Activated T-helper 17 cell treated with anti-CD3 and anti-CD28 coated beads, Interleukin-2, amount 50 U/mL, for 72 hours (primary cell): Measurements from ENCODE around the gene WFDC11. TPM values are rescaled to one million over a fixed set of nuclear protein-coding genes. Genes with fewer than 3 reads are reported as not detected.
"Not testable (repeated sequence)": the region's sequence is repeated elsewhere in the genome, so short reads cannot be mapped to it uniquely, and the experiment has no call there.

Experiments used
- ATAC-seq: fragments of 150-1000 bp; cut with Tn5 transposase; replicated peaks from 2 replicates; pipeline ENCODE4 v1.10.0; 2021; ENCODE audit warnings: mild to moderate bottlenecking, moderate library complexity
- H3K27ac Mint-ChIP-seq: one replicate; pipeline ENCODE4 v1.8.0; 2022; ENCODE audit warnings: mixed read lengths
- H3K27me3 Mint-ChIP-seq: one replicate; pipeline ENCODE4 v1.8.0; 2022; ENCODE audit warnings: mixed read lengths
- H3K36me3 Mint-ChIP-seq: one replicate; pipeline ENCODE4 v1.8.0; 2022; ENCODE audit warnings: low read depth, mild to moderate bottlenecking, mixed read lengths
- H3K4me1 Mint-ChIP-seq: one replicate; pipeline ENCODE4 v1.8.0; 2022; ENCODE audit warnings: mixed read lengths
- H3K4me3 Mint-ChIP-seq: one replicate; pipeline ENCODE4 v1.8.0; 2022; ENCODE audit warnings: mild to moderate bottlenecking, mixed read lengths
- H3K9me3 Mint-ChIP-seq: one replicate; pipeline ENCODE4 v1.8.0; 2022; ENCODE audit warnings: mixed read lengths
- total RNA-seq, 2 donors: library from RNA; stranded (reverse); gene quantifications; one replicate each; pipeline ENCODE4 v1.2.3, GENCODE V29; 2022

WFDC11 gene
- total RNA-seq, result not detected

GRCh38 chr20:45670139-45670538 lies at the start of gene WFDC11:
Gene WFDC11, minus strand, starts transcription at chr20:45670239. Its CDS starts 19,639 bp downstream, at chr20:45650600.
- no peak within 1 kb of the TSS for H3K4me3 Mint-ChIP-seq
- H3K27me3 Mint-ChIP-seq, result peaks cover 23% of the 10 kb centered on the region

GRCh38 chr20:45716141-45716688 lies 46.2 kb upstream of the WFDC11 start:
- peaks cover 49% of the 10 kb centered on the region for H3K27me3 Mint-ChIP-seq
- H3K9me3 Mint-ChIP-seq, H3K27ac Mint-ChIP-seq, H3K4me3 Mint-ChIP-seq, H3K36me3 Mint-ChIP-seq, H3K4me1 Mint-ChIP-seq, ATAC-seq: not testable (repeated sequence)

More at GRCh38 chr20:45670139-45670538, at the start of gene WFDC11:
- Mint-ChIP-seq H3K27ac (no peak within 1 kb of the TSS), H3K9me3 (no peaks in the 10 kb centered on the region), H3K36me3 (no peaks in the 10 kb centered on the region), H3K4me1 (no peaks in the 10 kb centered on the region)
- no peak for ATAC-seq

- Mint-ChIP-seq H3K27me3 (peaks cover 28% of the 10 kb centered on the region), H3K4me3 (no peak within 1 kb of the TSS), H3K9me3 (no peaks in the 10 kb centered on the region), H3K36me3 (no peaks in the 10 kb centered on the region), H3K27ac (no peak within 1 kb of the TSS), H3K4me1 (no peaks in the 10 kb centered on the region)
- no peak for ATAC-seq
Observed at GRCh38 chr20:45704969-45705637, 35.1 kb upstream of the WFDC11 start, which contains the start of gene WFDC10B. Gene WFDC10B, minus strand, starts transcription at chr20:45705019. Its CDS starts 19,027 bp downstream, at chr20:45685992.

GRCh38 chr20:45701873-45702272 lies 31.8 kb upstream of the WFDC11 start, which contains the start of gene WFDC13:
Gene WFDC13, plus strand, starts transcription at chr20:45702038. Its CDS starts 86 bp downstream, at chr20:45702124.
- Mint-ChIP-seq H3K36me3 (no peaks in the 10 kb centered on the region), H3K9me3 (no peaks in the 10 kb centered on the region), H3K4me1 (no peaks in the 10 kb centered on the region), H3K4me3 (no peak within 1 kb of the TSS), H3K27me3 (peaks cover 15% of the 10 kb centered on the region), H3K27ac (no peak within 1 kb of the TSS)
- ATAC-seq, result no peak

GRCh38 chr20:45701104-45701503 lies 31.1 kb upstream of the WFDC11 start:
- H3K4me1 Mint-ChIP-seq, result no peaks in the 10 kb centered on the region
- peaks cover 19% of the 10 kb centered on the region for H3K27me3 Mint-ChIP-seq
- H3K27ac Mint-ChIP-seq, result no peak overlapping the region
- H3K9me3 Mint-ChIP-seq, result no peaks in the 10 kb centered on the region
- H3K4me3 Mint-ChIP-seq, result no peak overlapping the region
- ATAC-seq, result no peak
- no peaks in the 10 kb centered on the region for H3K36me3 Mint-ChIP-seq

GRCh38 chr20:45695496-45695895 lies 25.5 kb upstream of the WFDC11 start:
- no peak for ATAC-seq
- Mint-ChIP-seq H3K27ac (no peak overlapping the region), H3K36me3 (no peaks in the 10 kb centered on the region), H3K4me1 (no peaks in the 10 kb centered on the region), H3K4me3 (no peak overlapping the region), H3K9me3 (peaks cover 3% of the 10 kb centered on the region), H3K27me3 (peaks cover 37% of the 10 kb centered on the region)

GRCh38 chr20:45693346-45693745 lies 23.3 kb upstream of the WFDC11 start:
- H3K27ac Mint-ChIP-seq, H3K36me3 Mint-ChIP-seq, H3K9me3 Mint-ChIP-seq, H3K4me3 Mint-ChIP-seq, ATAC-seq, H3K4me1 Mint-ChIP-seq: not testable (repeated sequence)
- H3K27me3 Mint-ChIP-seq, result peaks cover 37% of the 10 kb centered on the region

- ATAC-seq, result no peak
- no peak overlapping the region for H3K27ac Mint-ChIP-seq
- no peaks in the 10 kb centered on the region for H3K36me3 Mint-ChIP-seq
- H3K27me3 Mint-ChIP-seq, result peaks cover 18% of the 10 kb centered on the region
- no peaks in the 10 kb centered on the region for H3K4me1 Mint-ChIP-seq
- H3K9me3 Mint-ChIP-seq, result peaks cover 3% of the 10 kb centered on the region
- no peak overlapping the region for H3K4me3 Mint-ChIP-seq
Observed at GRCh38 chr20:45685896-45686295, 15.9 kb upstream of the WFDC11 start.

- Mint-ChIP-seq H3K9me3 (peaks cover 10% of the 10 kb centered on the region), H3K27me3 (peaks cover 19% of the 10 kb centered on the region), H3K4me1 (no peaks in the 10 kb centered on the region), H3K36me3 (no peaks in the 10 kb centered on the region), H3K4me3 (no peak overlapping the region), H3K27ac (no peak overlapping the region)
- no peak for ATAC-seq
Observed at GRCh38 chr20:45679650-45680049, 9.6 kb upstream of the WFDC11 start.

- H3K4me3 Mint-ChIP-seq, result no peak overlapping the region
- peaks cover 27% of the 10 kb centered on the region for H3K27me3 Mint-ChIP-seq
- H3K4me1 Mint-ChIP-seq, result no peaks in the 10 kb centered on the region
- ATAC-seq, result no peak
- peaks cover 1% of the 10 kb centered on the region for H3K9me3 Mint-ChIP-seq
- H3K27ac Mint-ChIP-seq, result no peak overlapping the region
- H3K36me3 Mint-ChIP-seq, result no peaks in the 10 kb centered on the region
Observed at GRCh38 chr20:45672765-45673164, 2.7 kb upstream of the WFDC11 start.

- H3K36me3 Mint-ChIP-seq, H3K9me3 Mint-ChIP-seq, H3K27ac Mint-ChIP-seq, H3K27me3 Mint-ChIP-seq, ATAC-seq, H3K4me1 Mint-ChIP-seq, H3K4me3 Mint-ChIP-seq: not testable (repeated sequence)
Observed at GRCh38 chr20:45657038-45657437, 13.0 kb downstream of the WFDC11 start.

- not testable (repeated sequence) for H3K9me3 Mint-ChIP-seq
Observed at GRCh38 chr20:45651726-45652125, 18.3 kb downstream of the WFDC11 start.

GRCh38 chr20:45649312-45649863 lies 20.7 kb downstream of the WFDC11 start:
- Mint-ChIP-seq H3K9me3 (no peaks in the 10 kb centered on the region), H3K27me3 (peaks cover 5% of the 10 kb centered on the region), H3K36me3 (no peaks in the 10 kb centered on the region), H3K4me1 (no peaks in the 10 kb centered on the region), H3K27ac (no peak overlapping the region), H3K4me3 (no peak overlapping the region)
- ATAC-seq, result no peak

More at GRCh38 chr20:45651726-45652125, 18.3 kb downstream of the WFDC11 start:
- not testable (repeated sequence) for H3K4me3 Mint-ChIP-seq, H3K27ac Mint-ChIP-seq, ATAC-seq, H3K36me3 Mint-ChIP-seq, H3K27me3 Mint-ChIP-seq, H3K4me1 Mint-ChIP-seq

- Mint-ChIP-seq H3K9me3 (no peaks in the 10 kb centered on the region), H3K4me3 (no peak overlapping the region), H3K36me3 (no peaks in the 10 kb centered on the region), H3K27ac (no peak overlapping the region), H3K27me3 (peaks cover 7% of the 10 kb centered on the region), H3K4me1 (no peaks in the 10 kb centered on the region)
- no peak for ATAC-seq
Observed at GRCh38 chr20:45647441-45648050, 22.5 kb downstream of the WFDC11 start.

- H3K4me3 Mint-ChIP-seq, result no peak overlapping the region
- no peaks in the 10 kb centered on the region for H3K9me3 Mint-ChIP-seq
- H3K4me1 Mint-ChIP-seq, result no peaks in the 10 kb centered on the region
- ATAC-seq, result no peak
- H3K36me3 Mint-ChIP-seq, result no peaks in the 10 kb centered on the region
- peaks cover 12% of the 10 kb centered on the region for H3K27me3 Mint-ChIP-seq
- H3K27ac Mint-ChIP-seq, result no peak overlapping the region
Observed at GRCh38 chr20:45646875-45647274, 23.2 kb downstream of the WFDC11 start.
